Measurements from ENCODE around the gene PSMC3. TPM values are rescaled to one million over a fixed set of nuclear protein-coding genes. Genes with fewer than 3 reads are reported as not detected.
A peak's percentile ranks its signal among the peaks of the same experiment; 100 is the strongest.

The PSMC3 gene
- total RNA-seq, 1 experiment from 2014 or later: 162 TPM

DNA sequence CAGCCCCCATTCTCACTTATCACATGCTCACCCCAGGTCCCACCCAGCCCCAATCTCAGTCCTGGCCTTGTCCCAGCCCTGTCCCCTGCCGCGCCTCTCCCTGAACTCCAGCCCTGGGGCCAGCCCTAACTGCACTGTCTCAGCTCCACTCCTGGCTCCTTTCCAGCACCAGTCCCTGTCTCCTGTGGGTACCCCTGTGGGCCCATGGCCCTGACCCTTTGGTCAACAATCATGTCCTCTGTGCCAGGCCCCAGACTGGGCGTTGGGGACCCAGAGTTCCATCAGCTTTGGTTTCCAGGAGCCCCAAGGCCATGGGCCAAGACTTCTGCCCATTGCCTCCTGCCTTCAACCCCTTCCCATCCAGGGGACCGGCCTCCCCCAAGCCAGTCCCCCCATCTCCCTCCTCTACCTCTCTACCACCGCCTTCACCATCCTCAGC, 48.6 kb downstream of the PSMC3 start:
- intact Hi-C loops (cut with micrococcal nuclease): no loop called here
- no peaks in the 10 kb centered on the region for H3K27me3 Mint-ChIP-seq (ENCODE audit: insufficient read depth, unreplicated experiment)
- ChIA-PET POLR2A (interaction anchor here (0.6 kb wide), 2 partner anchors 9 to 31 kb away, joined by 3 read pairs; partner anchors contain the start of gene SLC39A13), CTCF (interaction anchor here (1.4 to 1.6 kb wide), 2 partner anchors 12 to 30 kb away, joined by 3 to 4 read pairs; no protein-coding TSS in a partner anchor)
- DNase-seq (ENCODE audit: unreplicated experiment): no peak
- H3K4me1 Mint-ChIP-seq (ENCODE audit: insufficient read depth, unreplicated experiment): peaks cover 9% of the 10 kb centered on the region
- BruUV-seq (replicated peaks): no TSS peak
- no peak overlapping the region for H3K27ac Mint-ChIP-seq (ENCODE audit: low read depth, unreplicated experiment)
- no peaks in the 10 kb centered on the region for H3K9me3 Mint-ChIP-seq (ENCODE audit: unreplicated experiment)
- no peaks in the 10 kb centered on the region for H3K36me3 Mint-ChIP-seq (ENCODE audit: insufficient read depth, unreplicated experiment)
- H3K4me3 Mint-ChIP-seq (ENCODE audit: unreplicated experiment): no peak overlapping the region
- no peak for TF ChIP-seq CTCF (IDR thresholded peaks at IDR 0.05; ENCODE audit: unreplicated experiment)

DNA sequence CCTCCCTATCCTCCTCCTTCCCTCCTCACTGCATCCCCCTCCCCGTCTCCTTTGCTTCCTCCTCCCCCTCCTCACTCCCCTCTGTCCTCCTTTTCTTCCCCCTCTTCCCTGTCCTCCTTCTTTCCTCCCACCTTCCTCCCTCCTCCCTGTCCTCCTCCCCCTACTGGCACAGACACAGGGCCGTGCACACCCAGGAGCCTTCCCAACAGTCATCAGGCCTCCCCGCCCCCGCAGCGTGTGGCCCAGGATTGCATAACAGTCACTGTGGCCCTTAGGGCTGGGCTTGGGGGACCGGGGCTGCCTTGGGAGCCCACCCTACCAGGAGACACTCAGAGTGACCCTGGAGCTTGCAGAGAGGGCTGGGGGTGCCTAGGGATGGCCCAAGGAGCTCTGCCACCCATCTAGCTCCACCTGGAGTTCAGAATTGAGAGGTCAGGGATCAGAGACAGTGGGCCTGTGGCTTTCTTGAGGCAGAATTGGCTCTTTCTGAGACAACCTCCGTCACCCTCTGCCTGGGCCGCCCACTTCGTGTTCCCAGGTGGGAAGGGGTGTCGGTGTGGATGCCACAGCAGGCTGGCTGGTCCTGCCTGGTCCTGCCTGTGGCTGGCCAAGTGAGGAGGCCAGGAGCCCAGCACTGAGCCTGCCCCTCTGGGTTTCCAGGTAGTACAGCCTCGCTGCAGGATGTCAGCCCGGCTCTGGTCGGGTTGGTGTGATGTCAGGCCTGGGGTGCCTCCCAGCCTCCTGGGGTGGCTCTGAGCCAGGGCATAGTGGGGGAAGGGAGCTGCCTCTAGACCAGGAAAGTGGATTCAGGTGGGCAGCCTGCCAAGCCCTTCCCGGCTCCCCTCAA, 49.5 kb downstream of the PSMC3 start:
- TF ChIP-seq CTCF (IDR thresholded peaks at IDR 0.05; ENCODE audit: unreplicated experiment): no peak
- no peaks in the 10 kb centered on the region for H3K36me3 Mint-ChIP-seq (ENCODE audit: insufficient read depth, unreplicated experiment)
- peaks cover 9% of the 10 kb centered on the region for H3K4me1 Mint-ChIP-seq (ENCODE audit: insufficient read depth, unreplicated experiment)
- POLR2A ChIA-PET: interaction anchor here (0.6 kb wide), 2 partner anchors 8 to 10 kb away, joined by 3 read pairs; no protein-coding TSS in a partner anchor
- intact Hi-C loops (cut with micrococcal nuclease): no loop called here
- DNase-seq (ENCODE audit: unreplicated experiment): peak; percentile 59
- no peak overlapping the region for H3K27ac Mint-ChIP-seq (ENCODE audit: low read depth, unreplicated experiment)
- BruUV-seq (replicated peaks): no TSS peak
- CTCF ChIA-PET: interaction anchor here (0.6 to 1.0 kb wide), 3 partner anchors 27 to 196 kb away, joined by 3 read pairs; no protein-coding TSS in a partner anchor
- no peak overlapping the region for H3K4me3 Mint-ChIP-seq (ENCODE audit: unreplicated experiment)
- H3K9me3 Mint-ChIP-seq (ENCODE audit: unreplicated experiment): no peaks in the 10 kb centered on the region
- no peaks in the 10 kb centered on the region for H3K27me3 Mint-ChIP-seq (ENCODE audit: insufficient read depth, unreplicated experiment)

- TF ChIP-seq CTCF (IDR thresholded peaks at IDR 0.05; ENCODE audit: unreplicated experiment): no peak
- no peak for DNase-seq (ENCODE audit: unreplicated experiment)
- Mint-ChIP-seq H3K4me3 (ENCODE audit: unreplicated experiment) (no peak overlapping the region), H3K9me3 (ENCODE audit: unreplicated experiment) (no peaks in the 10 kb centered on the region), H3K27ac (ENCODE audit: low read depth, unreplicated experiment) (no peak overlapping the region), H3K4me1 (ENCODE audit: insufficient read depth, unreplicated experiment) (peaks cover 9% of the 10 kb centered on the region), H3K27me3 (ENCODE audit: insufficient read depth, unreplicated experiment) (no peaks in the 10 kb centered on the region), H3K36me3 (ENCODE audit: insufficient read depth, unreplicated experiment) (no peaks in the 10 kb centered on the region)
- POLR2A ChIA-PET: interaction anchor here (0.6 kb wide), 1 partner anchor 9 kb away, joined by 3 read pairs; no protein-coding TSS in a partner anchor
- no TSS peak for BruUV-seq (replicated peaks)
- CTCF ChIA-PET: interaction anchor here (0.6 to 1.0 kb wide), 2 partner anchors 28 to 55 kb away, joined by 3 read pairs; no protein-coding TSS in a partner anchor
- intact Hi-C loops (cut with micrococcal nuclease): no loop called here
Measured at GRCh38 chr11:47376107-47376524, 50.1 kb downstream of the PSMC3 start.

DNA sequence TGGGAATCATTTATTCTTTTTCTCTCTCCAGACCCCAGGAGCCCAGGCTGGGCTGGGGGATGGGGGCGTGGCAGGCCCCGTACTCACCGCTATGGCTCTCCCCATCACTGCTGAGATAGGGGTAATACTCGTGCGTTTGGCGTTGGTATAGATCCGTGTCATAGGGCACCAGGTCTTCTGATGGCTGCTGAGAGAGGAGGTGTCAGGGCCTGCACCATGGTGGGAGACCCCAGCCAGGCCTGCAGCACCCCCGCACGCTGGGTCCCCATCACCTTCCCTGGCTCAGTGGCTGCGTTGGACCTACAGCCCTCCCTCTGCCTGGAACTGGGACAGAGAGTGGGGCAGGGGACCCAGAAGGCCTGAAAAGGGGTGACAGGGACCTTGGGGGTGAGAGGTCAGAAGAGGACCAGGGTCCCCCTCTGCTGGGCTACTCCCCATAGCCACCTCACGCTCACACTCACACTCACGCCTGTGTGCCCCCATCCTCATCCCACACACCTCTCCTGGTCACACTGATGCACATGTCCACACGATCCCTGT, 50.6 kb downstream of the PSMC3 start:
- H3K27ac Mint-ChIP-seq (ENCODE audit: low read depth, unreplicated experiment): no peak overlapping the region
- H3K27me3 Mint-ChIP-seq (ENCODE audit: insufficient read depth, unreplicated experiment): no peaks in the 10 kb centered on the region
- H3K4me1 Mint-ChIP-seq (ENCODE audit: insufficient read depth, unreplicated experiment): peaks cover 9% of the 10 kb centered on the region
- ChIA-PET CTCF (interaction anchor here (1.0 to 2.9 kb wide), 3 partner anchors 13 to 29 kb away, joined by 3 to 28 read pairs (median 20); no protein-coding TSS in a partner anchor), POLR2A (no interaction called here)
- no peak overlapping the region for H3K4me3 Mint-ChIP-seq (ENCODE audit: unreplicated experiment)
- DNase-seq (ENCODE audit: unreplicated experiment): no peak
- no peaks in the 10 kb centered on the region for H3K9me3 Mint-ChIP-seq (ENCODE audit: unreplicated experiment)
- no peak for TF ChIP-seq CTCF (IDR thresholded peaks at IDR 0.05; ENCODE audit: unreplicated experiment)
- H3K36me3 Mint-ChIP-seq (ENCODE audit: insufficient read depth, unreplicated experiment): no peaks in the 10 kb centered on the region
- intact Hi-C loops (cut with micrococcal nuclease): no loop called here
- BruUV-seq (replicated peaks): no TSS peak

Data from MCF 10A (cell line).